Astrocyte (in vitro differentiated cells and primary cell): ENCODE results near the gene IFI44L.

ENCODE experiments used
- EZH2 ChIP-seq: IDR thresholded peaks from 2 replicates; pipeline ENCODE4 v1.6.1; 2012; ENCODE audit warnings: mild to moderate bottlenecking, low read length, inconsistent platforms; ENCODE audit not compliant: insufficient read depth
- TF ChIP-seq, protein P1 (sequence below): IDR thresholded peaks from 2 replicates; pipeline ENCODE4 v1.5.1; 2011; ENCODE audit warnings: low read depth, mild to moderate bottlenecking, inconsistent platforms, low read length, moderate library complexity; ENCODE audit not compliant: insufficient read depth

DNA sequence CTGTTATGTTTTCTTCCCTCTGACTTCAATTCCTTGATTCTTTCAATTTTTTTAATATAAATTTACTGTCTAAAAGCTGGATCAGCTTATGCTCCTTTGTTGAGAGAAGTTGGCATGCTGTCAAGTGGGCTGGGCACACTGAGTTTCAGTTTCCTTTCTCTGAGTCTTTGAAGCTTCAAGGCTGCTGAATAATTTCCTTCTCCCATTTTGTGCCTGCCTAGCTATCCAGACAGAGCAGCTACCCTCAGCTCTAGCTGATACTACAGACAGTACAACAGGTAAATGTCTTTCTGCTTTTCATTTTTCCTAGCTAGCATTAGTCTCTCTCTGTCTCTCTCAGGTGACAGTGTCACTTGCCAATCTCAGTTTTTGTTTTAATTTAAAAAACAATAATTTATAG, 29.4 kb downstream of the IFI44L start, which contains the start of gene IFI44:
- TF ChIP-seq, protein P1, sequence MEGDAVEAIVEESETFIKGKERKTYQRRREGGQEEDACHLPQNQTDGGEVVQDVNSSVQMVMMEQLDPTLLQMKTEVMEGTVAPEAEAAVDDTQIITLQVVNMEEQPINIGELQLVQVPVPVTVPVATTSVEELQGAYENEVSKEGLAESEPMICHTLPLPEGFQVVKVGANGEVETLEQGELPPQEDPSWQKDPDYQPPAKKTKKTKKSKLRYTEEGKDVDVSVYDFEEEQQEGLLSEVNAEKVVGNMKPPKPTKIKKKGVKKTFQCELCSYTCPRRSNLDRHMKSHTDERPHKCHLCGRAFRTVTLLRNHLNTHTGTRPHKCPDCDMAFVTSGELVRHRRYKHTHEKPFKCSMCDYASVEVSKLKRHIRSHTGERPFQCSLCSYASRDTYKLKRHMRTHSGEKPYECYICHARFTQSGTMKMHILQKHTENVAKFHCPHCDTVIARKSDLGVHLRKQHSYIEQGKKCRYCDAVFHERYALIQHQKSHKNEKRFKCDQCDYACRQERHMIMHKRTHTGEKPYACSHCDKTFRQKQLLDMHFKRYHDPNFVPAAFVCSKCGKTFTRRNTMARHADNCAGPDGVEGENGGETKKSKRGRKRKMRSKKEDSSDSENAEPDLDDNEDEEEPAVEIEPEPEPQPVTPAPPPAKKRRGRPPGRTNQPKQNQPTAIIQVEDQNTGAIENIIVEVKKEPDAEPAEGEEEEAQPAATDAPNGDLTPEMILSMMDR: no peak
- no peak for TF ChIP-seq EZH2
